GM12872 (cell line): ENCODE results near the gene ZNF3.

Experiments used
- CTCF ChIP-seq: IDR thresholded peaks from 3 replicates; pipeline ENCODE4 v1.5.1; 2011; ENCODE audit warnings: low read depth, mild to moderate bottlenecking, low read length, moderate library complexity; ENCODE audit not compliant: insufficient read depth

Gene ZNF3

GRCh38 chr7:100023526-100023925 is 58.0 kb downstream of the ZNF3 start:
- TF ChIP-seq CTCF: no peak

- no peak for TF ChIP-seq CTCF
These were observed 58.9 kb downstream of the ZNF3 start for GRCh38 chr7:100022621-100023020.

- no peak for TF ChIP-seq CTCF
These were observed 60.2 kb downstream of the ZNF3 start for GRCh38 chr7:100021297-100021696.
